ENCODE results near the gene TMEM232. TPM values are rescaled to one million over a fixed set of nuclear protein-coding genes. Genes with fewer than 3 reads are reported as not detected.

The TMEM232 gene
- total RNA-seq, 4 donors from 2014 or later: 3.8 to 13.1 (median 4.1) TPM; not detected in 1

DNA sequence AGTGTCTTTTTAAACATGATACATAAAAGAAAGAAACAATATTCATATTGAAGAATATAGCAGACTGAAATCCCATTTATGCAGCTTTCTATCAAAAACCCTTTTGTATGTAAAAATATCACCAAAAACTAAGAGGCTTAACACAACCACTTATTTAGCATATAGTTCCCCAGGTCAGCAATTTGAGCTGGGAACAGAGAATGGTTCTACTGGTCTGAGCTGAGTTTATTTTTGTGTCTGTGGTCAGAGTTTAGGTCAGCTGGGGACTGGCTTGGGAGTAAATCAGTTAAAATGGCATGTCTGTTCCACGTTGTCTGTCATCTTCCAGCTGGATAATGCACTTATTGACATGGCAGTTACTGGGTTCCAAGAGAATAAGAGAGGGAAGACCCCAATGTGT, 165.0 kb downstream of the TMEM232 start:
- in situ Hi-C loops (cut with MboI; ENCODE audit: low pct_ligation_motif_present in 1 of 4, low pct_unique_long_range_greater_than_20kb in 1 of 4, low sequenced_read_pairs in 3 of 4) (no loop called here), intact Hi-C loops (cut with DNase I; ENCODE audit: low total_unique reads) (no loop called here)
- H3K36me3 ChIP-seq: no peaks in the 10 kb centered on the region
- H3K9me3 ChIP-seq: no peaks in the 10 kb centered on the region
- H3K27ac ChIP-seq: no peak overlapping the region
- 39 to 57% methylated on average over 1 of the region's 1 CpG for WGBS, 2 donors (ENCODE audit: low coverage in 1 of 2)
- no peak overlapping the region for H3K4me3 ChIP-seq
- no peaks in the 10 kb centered on the region for H3K4me1 ChIP-seq
- DNase-seq: no peak
- no peaks in the 10 kb centered on the region for H3K27me3 ChIP-seq
- TF ChIP-seq POLR2A (IDR thresholded peaks at IDR 0.05): no peak
- TF ChIP-seq POLR2AphosphoS5 (IDR thresholded peaks at IDR 0.05): no peak
- TF ChIP-seq, protein P1, sequence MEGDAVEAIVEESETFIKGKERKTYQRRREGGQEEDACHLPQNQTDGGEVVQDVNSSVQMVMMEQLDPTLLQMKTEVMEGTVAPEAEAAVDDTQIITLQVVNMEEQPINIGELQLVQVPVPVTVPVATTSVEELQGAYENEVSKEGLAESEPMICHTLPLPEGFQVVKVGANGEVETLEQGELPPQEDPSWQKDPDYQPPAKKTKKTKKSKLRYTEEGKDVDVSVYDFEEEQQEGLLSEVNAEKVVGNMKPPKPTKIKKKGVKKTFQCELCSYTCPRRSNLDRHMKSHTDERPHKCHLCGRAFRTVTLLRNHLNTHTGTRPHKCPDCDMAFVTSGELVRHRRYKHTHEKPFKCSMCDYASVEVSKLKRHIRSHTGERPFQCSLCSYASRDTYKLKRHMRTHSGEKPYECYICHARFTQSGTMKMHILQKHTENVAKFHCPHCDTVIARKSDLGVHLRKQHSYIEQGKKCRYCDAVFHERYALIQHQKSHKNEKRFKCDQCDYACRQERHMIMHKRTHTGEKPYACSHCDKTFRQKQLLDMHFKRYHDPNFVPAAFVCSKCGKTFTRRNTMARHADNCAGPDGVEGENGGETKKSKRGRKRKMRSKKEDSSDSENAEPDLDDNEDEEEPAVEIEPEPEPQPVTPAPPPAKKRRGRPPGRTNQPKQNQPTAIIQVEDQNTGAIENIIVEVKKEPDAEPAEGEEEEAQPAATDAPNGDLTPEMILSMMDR (IDR thresholded peaks at IDR 0.05): no peak
- TF ChIP-seq EP300 (IDR thresholded peaks at IDR 0.05; ENCODE audit: low read depth): no peak

GRCh38 chr5:110549301-110549700, 177.2 kb downstream of the TMEM232 start:
- H3K9me3 ChIP-seq: peaks cover 6 to 14% of the 10 kb centered on the region in 2 donors
- H3K36me3 ChIP-seq: no peaks in the 10 kb centered on the region
- H3K4me3 ChIP-seq: no peak overlapping the region
- no peaks in the 10 kb centered on the region for H3K27me3 ChIP-seq
- no peaks in the 10 kb centered on the region for H3K4me1 ChIP-seq
- H3K27ac ChIP-seq: no peak overlapping the region
- intact Hi-C loops (cut with DNase I; ENCODE audit: low total_unique reads): no loop called here
- in situ Hi-C loops (cut with MboI; ENCODE audit: low pct_ligation_motif_present in 1 of 4, low pct_unique_long_range_greater_than_20kb in 1 of 4, low sequenced_read_pairs in 3 of 4): no loop called here
- TF ChIP-seq, protein P1 (IDR thresholded peaks at IDR 0.05): no peak
- TF ChIP-seq POLR2A (IDR thresholded peaks at IDR 0.05): no peak
- 73 to 89% methylated on average over 2 to 3 of the region's 3 CpGs for WGBS, 2 donors (ENCODE audit: low coverage in 1 of 2)
- DNase-seq: no peak

DNA sequence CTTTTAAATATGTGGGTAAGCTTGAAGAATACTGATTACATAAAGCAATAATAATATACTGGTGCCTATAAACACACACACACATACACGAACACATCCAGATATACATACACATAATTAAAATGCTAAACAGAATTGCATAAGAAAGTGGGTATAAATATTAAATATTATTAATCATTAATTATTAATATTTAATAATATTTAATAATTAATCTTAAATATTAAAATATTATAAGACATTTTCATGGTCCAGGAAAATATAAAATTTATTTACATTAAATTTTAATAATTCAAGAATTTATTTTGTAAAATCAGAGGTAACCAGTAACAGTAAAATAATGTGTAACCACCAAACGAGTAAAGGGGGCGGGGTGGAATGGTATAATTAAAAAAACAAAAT, 178.3 kb downstream of the TMEM232 start:
- Histone ChIP-seq H3K36me3 (no peaks in the 10 kb centered on the region), H3K4me3 (no peak overlapping the region), H3K27me3 (no peaks in the 10 kb centered on the region), H3K4me1 (no peaks in the 10 kb centered on the region), H3K9me3 (peaks cover 3 to 11% of the 10 kb centered on the region in 2 donors), H3K27ac (no peak overlapping the region)
- TF ChIP-seq EP300 (IDR thresholded peaks at IDR 0.05; ENCODE audit: low read depth): no peak
- TF ChIP-seq, protein P1 (IDR thresholded peaks at IDR 0.05): no peak
- TF ChIP-seq POLR2A (IDR thresholded peaks at IDR 0.05): no peak
- TF ChIP-seq POLR2AphosphoS5 (IDR thresholded peaks at IDR 0.05): no peak
- in situ Hi-C loops (cut with MboI; ENCODE audit: low pct_ligation_motif_present in 1 of 4, low pct_unique_long_range_greater_than_20kb in 1 of 4, low sequenced_read_pairs in 3 of 4) (no loop called here), intact Hi-C loops (cut with DNase I; ENCODE audit: low total_unique reads) (no loop called here)
- no peak for DNase-seq
- 68 to 83% methylated on average over 3 of the region's 3 CpGs for WGBS, 2 donors (ENCODE audit: low coverage in 1 of 2)

GRCh38 chr5:110547495-110547894, 179.0 kb downstream of the TMEM232 start:
- H3K27me3 ChIP-seq: no peaks in the 10 kb centered on the region
- TF ChIP-seq POLR2AphosphoS5 (IDR thresholded peaks at IDR 0.05) (no peak), POLR2A (IDR thresholded peaks at IDR 0.05) (no peak), EP300 (IDR thresholded peaks at IDR 0.05; ENCODE audit: low read depth) (no peak)
- TF ChIP-seq, protein P1 (IDR thresholded peaks at IDR 0.05): no peak
- 50 to 68% methylated on average over 1 to 4 of the region's 4 CpGs for WGBS, 2 donors (ENCODE audit: low coverage in 1 of 2)

More at GRCh38 chr5:110547495-110547894, 179.0 kb downstream of the TMEM232 start:
- Histone ChIP-seq H3K36me3 (no peaks in the 10 kb centered on the region), H3K4me3 (no peak overlapping the region), H3K9me3 (peaks cover 0 to 4% of the 10 kb centered on the region in 2 donors), H3K4me1 (no peaks in the 10 kb centered on the region), H3K27ac (no peak overlapping the region)
- intact Hi-C loops (cut with DNase I; ENCODE audit: low total_unique reads): no loop called here
- in situ Hi-C loops (cut with MboI; ENCODE audit: low pct_ligation_motif_present in 1 of 4, low pct_unique_long_range_greater_than_20kb in 1 of 4, low sequenced_read_pairs in 3 of 4): no loop called here
- DNase-seq: no peak

All from transverse colon (tissue), 4 donors.